Activated T-cell treated with anti-CD3 and anti-CD28 coated beads for 4 hours (primary cell): ENCODE data around the gene ACAP3.

Experiments used
- DNase-seq: peaks from one replicate; pipeline ENCODE4 v3.0.0-alpha.2; 2020

The ACAP3 gene

GRCh38 chr1:1313500-1314236 is 5.9 kb upstream of the ACAP3 start:
- no peak for DNase-seq

GRCh38 chr1:1312450-1313314 is 5.0 kb upstream of the ACAP3 start:
- no peak for DNase-seq

GRCh38 chr1:1311107-1312104 is 3.7 kb upstream of the ACAP3 start:
- no peak for DNase-seq

GRCh38 chr1:1310476-1311053 is 2.8 kb upstream of the ACAP3 start:
- DNase-seq = no peak

DNA sequence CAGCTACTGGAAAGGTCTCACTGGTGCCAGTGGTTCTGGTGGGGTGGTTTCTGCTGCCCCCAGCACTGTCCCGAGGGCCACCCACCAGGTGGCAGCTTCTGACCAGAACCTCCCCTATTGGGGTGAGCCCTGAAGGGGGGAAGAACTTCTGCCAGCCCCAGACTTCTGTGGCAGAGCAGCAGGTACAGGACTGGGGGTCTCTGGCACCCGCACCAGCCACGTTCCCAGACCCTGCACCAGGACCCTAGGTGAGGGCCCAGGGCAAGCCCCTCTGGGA is 2.3 kb upstream of the ACAP3 start:
- DNase-seq = no peak

DNA sequence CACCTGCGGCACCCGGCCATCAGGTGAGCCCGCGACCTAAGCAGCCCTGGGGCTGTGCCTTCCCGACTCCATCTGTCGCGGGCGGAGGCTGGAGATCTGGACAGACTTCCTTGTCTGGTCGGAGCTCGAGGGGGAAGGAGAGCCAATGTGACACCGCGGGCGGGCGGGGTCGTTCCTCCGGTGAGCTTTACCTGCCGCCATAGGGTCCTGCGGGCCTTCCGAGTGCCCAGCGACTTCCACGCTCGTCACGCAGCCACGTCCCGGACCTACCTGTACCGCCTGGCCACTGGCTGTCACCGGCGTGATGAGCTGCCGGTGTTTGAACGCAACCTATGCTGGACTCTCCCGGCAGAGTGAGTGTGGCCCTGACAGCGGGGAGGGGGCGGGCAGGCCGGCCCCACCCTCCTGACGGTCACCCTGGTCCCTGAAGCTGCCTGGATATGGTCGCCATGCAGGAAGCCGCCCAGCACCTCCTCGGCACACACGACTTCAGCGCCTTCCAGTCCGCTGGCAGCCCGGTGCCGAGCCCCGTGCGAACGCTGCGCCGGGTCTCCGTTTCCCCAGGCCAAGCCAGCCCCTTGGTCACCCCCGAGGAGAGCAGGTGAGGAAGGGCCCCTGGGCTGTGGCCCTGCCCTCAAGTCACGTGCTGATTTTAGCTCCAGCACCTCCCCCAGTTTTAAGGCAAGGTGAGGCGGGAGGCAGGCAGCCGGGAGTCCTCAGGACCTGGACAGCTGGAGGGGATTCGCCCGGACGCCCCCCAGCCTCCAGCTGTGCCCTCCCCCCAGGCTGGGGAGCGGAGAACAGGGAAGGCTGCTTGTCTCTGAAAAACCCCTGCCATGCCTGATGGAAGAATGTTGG is 1.8 kb upstream of the ACAP3 start:
- no peak for DNase-seq

GRCh38 chr1:1308756-1309250 is 1.1 kb upstream of the ACAP3 start:
- DNase-seq = no peak

DNA sequence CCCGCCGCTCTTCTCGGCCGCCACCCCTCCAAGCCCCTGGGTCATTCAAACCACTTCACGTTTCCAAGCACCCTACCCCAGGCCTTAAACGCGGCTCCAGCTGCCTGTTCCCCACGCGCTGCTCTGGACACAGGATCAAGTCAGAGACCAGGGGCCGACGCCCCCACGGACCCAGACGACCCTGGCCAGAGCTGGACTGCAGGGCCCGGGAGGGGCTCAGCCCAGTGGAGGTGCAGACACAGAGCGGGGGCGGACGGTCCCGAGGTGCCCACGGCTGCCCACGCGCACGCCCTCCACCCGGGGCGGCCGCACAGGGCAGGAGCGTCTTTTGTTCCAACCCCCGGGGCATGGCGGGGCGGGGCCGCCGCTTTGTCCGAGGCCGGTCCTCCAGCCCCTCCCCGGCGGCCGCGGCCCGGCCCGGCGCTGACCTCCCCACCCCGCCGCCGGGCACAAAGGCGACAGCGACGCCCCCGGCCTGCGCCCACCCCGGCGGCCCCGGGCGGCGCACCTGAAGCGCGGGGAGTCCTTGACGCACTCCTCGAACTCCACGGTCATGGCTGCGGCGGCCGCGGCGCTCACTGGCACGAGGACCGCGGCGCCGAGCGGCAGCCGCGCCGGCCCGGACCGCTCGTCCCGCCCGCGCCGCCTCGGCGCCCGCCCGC is 338 bp downstream of the ACAP3 start:
- no peak for DNase-seq

GRCh38 chr1:1306661-1307260 is 969 bp downstream of the ACAP3 start:
- no peak for DNase-seq

- DNase-seq = no peak
Observed at GRCh38 chr1:1306070-1306660, 1.6 kb downstream of the ACAP3 start.

- DNase-seq = peak; percentile 80
Observed at GRCh38 chr1:1305300-1306069, 2.2 kb downstream of the ACAP3 start.

DNA sequence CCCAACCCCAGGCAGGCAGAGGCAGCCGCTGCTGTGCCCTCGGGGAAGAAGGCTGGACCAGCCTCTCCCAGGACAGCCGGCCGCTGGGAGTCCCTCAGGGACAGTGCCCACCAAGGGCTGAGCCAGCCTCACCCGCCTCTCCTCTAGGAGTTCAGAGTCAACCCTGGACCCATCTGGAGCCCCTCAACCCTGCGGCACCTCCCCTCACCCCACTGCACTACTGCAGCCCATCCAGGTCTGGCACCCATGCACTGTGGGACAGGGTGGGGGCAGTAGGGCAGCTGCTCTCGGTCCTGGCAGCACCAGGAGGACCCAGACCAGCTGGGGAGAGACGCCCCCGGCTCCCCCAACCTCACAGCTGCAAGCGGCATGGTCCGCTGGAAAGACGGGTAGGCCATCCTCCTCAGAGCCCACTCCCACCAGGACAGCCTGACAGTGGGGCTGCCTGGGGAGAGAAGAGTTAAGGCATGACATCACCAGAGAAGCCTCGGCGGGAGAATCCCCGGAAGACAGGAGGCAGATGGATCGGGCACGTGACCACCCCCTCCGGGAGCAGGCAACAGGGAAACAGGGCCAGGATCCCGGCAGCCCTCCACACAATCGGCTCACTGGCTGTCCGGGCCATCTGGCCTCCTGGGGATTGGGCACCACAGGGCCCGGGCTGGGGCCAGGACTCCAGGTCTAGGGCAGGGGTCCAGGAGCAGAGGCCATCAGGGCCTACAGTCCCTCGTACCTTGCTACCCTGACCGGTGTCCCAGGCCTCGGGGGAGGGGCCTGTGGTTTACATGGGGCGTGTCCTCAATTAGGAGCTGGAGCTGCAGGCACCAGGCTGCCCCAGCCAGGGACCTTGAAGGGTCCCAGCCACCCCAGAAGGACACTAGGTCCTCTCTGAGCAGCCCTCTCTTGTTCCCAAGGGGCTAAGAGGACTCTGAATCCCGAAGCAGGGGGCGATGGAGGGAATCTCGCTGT is 3.1 kb downstream of the ACAP3 start:
- no peak for DNase-seq

- no peak for DNase-seq
Observed at GRCh38 chr1:1303736-1304135, 4.0 kb downstream of the ACAP3 start.

GRCh38 chr1:1302951-1303509 is 4.7 kb downstream of the ACAP3 start:
- DNase-seq = no peak

DNA sequence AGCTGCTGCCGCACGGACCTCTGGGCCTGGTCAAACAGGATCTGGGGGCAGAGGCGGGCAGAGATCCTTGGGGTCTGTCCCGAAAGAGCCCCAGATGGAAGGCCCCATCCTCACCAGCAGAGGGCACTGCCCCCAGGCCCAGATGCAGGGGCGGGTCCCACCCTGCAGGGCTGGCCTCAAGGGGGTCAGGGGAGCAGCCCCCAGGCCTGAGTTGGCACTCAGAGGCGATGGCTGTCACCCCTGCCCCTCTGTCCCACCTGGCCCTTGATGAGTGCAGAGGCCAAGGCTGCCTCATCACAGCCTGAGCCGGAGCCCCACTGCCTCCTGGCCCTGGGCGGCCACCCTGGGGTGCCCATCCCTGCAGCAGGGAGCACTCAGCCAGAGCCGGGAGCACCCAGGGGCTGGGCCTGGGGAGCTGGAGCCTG is 5.7 kb downstream of the ACAP3 start:
- no peak for DNase-seq

- DNase-seq = no peak
Observed at GRCh38 chr1:1300352-1300739, 7.4 kb downstream of the ACAP3 start.

DNA sequence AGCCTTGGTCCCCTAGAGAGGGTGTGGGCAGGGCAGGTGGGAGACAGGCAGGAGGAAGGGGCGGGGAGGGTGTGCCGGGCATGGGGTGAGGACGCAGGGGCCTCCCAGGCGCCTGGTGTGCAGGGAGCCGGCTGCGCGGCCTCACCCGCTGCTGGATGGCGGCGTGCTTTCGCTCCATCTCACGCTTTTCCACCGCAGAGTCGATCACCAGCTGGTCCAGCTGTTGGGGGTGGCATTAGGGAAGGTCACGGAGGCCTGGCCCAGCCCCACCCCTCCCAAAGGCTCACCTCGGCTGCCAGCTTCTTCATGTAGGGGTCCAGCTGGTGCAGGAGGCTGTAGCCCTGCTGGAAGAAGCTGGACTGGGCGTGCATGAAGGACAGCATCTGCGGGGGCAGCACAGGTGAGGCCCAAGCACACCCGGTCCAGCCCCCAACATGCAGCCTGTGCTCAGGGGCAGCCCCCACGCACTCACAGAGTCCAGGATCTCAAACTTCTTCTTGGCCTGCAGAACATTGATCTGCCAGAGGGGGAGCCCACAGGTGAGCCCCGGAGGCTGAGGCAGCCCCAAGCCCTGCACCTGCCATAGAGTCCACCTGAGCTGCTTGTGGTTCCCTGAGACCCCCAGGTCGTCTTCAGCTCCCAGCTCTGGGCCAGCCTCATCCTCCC is 7.9 kb downstream of the ACAP3 start:
- DNase-seq = no peak
